Measurements from ENCODE around the gene PRDM10.
"Not testable (repeated sequence)": the region's sequence is repeated elsewhere in the genome, so short reads cannot be mapped to it uniquely, and the experiment has no call there.

The PRDM10 gene

DNA sequence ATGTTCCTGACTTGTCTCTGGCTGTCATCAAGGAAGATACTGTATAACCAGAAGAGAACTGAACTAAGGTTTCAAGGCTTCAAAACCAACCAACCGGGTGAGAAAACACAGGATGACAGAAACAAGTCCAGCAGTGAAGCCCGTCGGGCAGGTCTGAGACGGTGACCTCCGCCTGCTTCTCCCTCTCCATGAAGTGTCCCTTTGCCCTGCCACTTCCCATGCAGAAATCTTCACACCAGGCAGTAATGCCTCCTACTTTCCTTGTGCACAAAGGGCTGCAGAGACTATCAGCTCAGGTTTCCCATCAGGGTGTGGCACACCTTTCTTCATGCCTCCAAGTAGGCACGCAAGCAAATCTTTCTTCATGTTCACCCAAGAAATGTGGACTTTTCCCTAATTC is 24.2 kb downstream of the PRDM10 start:
- DNase-seq (ENCODE audit: low read depth, low spot score) = no peak

DNA sequence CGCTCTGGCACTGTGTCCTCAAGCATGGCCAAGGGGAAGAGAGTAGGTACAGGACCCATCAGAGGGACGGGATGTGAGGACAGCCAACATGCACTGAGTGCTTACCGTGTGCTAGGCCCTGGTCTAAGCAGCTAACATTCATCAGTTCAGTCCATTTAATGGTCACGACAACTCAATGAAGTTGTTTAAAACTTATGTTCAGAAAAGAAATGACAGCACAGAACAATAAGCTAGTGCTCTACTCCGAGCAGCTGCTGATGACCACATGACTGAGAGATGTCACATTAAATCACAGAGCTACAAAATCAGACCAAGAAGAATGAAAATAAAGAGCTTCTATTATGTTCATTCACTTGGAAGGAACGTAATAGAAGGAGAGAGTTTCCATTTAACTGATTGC is 26.3 kb downstream of the PRDM10 start:
- no peak for DNase-seq (ENCODE audit: low read depth, low spot score)

DNA sequence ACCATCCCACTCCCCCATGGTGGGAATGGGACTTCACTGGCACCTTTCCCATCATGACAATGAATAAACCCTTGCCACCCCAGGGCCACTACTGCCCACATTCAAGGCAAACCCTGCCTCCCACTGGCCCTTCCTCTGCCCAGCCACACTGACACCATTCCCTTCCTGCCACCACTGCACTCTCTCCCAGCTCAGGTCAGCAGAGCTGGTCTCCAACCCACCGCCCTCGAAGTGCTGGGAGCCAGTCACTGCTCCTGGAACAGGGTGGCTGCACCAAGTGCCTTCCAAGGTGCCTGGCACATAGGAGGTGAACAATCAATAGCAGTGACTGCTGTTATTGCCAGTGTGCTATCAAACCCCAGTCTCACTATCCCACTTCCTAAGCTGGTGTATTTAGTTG is 27.1 kb downstream of the PRDM10 start:
- DNase-seq (ENCODE audit: low read depth, low spot score) = no peak

DNA sequence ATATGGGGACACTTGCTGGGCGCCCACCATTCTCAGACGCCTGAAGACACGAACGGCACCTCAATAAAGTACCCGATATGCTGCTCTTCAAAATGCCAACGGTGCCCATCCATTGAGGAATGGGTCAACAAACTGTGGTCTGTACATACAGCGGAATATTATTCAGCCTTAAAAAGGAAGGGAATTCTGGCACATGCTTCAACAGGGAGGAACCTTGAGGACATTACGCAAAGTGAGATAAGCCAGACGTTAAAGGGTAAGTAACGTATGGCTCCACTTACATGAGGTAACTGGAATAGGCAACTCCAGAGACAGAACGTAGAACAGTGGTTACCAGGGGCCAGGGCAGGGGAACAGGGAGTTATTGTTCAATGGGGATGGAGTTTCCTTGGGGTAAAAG is 28.0 kb downstream of the PRDM10 start:
- DNase-seq (ENCODE audit: low read depth, low spot score) = no peak

DNA sequence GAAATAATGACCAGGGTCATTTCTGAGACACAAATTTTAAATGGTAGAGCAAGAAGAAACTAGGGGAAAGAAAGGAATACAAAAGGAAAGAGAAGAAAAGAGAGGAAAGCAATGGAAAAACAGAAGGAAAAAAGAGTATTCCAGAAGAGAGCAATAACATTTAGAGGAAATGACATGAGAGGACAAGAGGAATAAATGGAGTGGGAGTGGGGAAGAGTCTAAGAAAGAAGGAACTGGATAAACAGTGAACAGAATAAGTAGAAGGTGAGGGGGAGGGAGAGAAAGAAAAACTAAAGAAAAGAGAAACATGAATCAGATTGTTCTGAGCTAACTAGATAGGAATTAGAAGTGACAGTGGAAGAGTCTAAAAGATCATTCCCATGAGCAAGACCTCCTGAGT is 28.4 kb downstream of the PRDM10 start:
- DNase-seq (ENCODE audit: low read depth, low spot score) = no peak

DNA sequence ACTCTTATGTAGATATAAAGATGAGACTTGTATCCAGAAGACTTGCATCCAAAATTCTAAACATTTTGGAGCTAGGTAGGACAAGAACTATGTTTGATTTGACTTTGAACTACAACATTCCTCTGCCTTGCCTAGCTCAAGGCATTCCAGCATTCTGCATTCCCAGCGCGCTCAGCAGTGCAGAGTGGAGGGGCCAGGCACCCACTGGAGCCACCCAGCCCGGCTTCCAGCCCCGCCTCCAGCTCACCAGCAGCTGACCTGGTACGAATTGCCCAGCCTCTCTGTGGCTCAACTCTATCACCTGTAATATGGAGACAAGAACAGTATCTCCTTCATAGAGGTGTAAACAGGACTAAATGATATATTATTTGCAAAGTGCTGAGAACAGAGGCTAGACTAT is 28.8 kb downstream of the PRDM10 start:
- no peak for DNase-seq (ENCODE audit: low read depth, low spot score)

DNA sequence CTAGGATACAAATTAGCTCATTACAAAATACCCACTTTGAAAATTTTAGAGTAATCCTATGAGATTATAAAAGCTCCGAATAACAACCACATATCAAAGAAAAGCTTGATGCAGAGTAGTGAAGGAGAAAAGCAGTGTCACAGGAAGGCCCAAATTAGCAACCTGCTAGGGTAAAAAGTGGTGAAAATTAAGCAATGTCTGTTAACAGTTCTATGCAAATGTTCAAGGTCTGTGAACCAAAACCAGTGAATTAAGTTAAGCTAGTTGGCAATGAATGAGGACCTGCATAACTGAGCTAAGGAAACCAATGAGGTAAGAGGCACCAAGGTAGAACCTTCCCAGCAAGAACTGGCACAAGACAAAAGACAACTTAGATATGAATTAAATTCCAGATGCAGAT is 29.6 kb downstream of the PRDM10 start:
- DNase-seq (ENCODE audit: low read depth, low spot score) = no peak

DNA sequence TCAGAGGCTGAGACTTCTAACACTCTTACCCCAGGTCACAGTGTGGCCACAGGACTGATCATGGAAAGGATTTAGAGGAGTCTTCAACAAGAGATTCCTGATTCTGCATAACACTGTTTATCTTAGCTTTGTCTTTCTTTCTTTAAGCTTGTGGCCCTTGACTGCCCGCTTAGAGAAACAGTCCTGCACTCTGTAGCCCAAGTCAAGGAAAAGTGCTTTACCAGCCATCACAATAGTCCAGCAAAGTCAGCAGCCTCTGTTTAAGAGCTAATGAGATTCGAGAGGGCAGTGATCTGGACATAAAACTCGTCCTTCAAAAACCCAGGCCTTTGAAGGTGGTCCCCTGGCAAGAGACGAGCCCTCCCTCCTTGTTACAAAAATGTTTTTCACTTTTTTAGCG is 30.0 kb downstream of the PRDM10 start:
- DNase-seq (ENCODE audit: low read depth, low spot score) = no peak

DNA sequence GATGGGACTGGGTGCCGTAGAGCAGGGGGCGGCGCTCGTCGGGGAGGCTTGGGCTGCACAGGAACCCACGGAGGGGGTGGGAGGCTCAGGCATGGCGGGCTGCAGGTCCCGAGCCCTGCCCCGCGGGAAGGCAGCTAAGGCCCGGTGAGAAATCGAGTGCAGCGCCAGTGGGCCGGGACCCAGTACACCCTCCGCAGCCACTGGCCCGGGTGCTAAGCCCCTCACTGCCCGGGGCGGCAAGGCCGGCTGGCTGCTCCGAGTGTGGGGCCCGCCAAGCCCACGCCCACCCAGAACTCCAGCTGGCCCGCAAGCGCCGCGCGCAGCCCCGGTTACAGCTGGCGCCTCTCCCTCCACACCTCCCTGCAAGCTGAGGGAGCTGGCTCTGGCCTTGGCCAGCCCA is 30.8 kb downstream of the PRDM10 start:
- not testable (repeated sequence) for DNase-seq (ENCODE audit: low read depth, low spot score)

DNA sequence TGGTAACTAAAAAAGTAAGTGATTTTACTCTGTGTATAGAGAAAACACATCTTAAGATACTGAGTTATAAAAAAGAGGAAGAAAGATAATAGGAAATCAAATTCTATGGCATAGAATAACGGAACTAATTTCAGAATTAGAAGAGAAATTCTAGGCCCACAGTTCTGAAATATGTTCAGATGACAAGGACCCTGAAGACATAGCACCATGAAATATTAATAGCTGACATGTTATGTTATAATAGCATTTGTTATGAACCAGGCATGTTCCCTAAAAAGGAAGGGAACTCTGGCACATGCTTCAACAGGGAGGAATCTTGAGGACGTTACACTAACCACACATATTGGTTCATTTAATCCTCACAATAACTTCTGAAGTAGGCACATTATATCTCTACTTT is 32.7 kb downstream of the PRDM10 start:
- DNase-seq (ENCODE audit: low read depth, low spot score) = no peak

DNA sequence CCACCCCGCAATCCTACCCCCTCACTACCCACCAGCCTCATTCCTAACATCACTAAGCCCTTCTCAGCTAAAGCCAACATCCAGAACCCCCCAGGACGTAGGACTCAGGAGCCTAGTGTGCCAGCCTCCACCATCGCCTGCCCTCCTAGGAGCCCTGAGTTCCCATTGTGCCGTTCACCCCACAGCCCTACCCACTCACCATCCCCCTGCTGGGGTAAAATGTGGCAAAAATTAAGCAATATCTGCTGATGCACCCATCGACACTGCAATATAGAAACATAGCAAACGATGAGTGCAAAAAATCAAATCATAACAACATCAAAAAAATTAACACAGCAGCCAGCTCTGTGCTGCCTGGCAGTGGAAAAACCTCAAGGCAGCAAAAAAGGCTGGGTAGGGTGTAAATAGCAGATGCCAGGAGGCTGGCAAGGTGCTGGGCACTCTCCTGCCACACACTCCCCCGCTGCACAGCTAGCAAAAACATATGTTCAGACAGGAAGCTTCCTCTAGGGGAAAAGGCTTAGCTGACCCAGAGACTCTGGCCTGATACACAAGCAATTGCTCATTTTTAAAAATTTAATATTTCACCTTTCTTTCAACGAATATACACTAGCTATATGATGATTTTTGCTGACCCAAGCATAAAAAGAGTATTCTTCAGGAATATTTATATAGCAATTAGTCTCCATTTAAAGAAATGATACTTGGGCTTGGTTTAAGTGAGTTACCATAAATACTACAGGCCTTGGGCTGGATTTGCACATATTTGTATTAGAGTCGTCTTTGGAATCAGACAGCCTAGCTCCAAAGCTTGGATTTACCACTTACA is 33.8 kb downstream of the PRDM10 start:
- DNase-seq (ENCODE audit: low read depth, low spot score) = no peak

DNA sequence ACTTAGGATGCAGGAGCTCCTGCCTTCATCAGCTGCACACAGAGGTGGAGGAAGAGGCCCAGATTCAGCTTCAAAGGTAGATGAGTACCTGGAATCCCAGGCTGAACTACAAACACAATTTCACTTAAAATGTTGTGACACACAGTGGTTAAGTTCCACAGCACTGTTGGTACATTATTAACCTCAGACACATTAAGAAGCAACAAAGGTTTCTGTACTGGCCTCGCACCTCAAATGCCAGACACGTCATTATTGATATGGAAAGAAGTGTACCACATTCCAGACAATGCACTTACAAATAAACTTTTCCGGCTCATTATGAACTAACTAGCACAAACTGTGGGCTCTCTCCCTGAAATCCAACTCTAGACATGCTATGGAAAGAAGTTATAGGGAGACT is 34.6 kb downstream of the PRDM10 start:
- no peak for DNase-seq (ENCODE audit: low read depth, low spot score)

DNA sequence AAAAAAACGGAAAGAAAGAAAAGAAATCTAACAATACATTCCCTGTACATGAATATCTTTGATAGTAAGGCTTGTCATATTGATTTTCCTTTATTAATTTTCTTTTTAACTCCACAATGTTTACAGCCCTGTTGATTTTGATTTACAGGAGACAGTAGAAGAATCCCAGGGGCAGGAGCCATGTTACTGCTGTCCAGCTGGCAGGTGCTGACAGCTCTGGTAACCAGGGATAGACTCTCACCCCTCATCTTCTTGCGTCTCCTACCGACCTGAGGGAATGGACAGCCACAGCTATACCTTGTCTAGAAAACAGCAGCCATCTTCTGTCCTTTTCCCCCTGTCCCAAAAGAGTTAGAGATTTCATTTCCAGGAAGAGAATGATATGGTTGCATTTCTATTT is 37.4 kb downstream of the PRDM10 start:
- DNase-seq (ENCODE audit: low read depth, low spot score) = no peak

DNA sequence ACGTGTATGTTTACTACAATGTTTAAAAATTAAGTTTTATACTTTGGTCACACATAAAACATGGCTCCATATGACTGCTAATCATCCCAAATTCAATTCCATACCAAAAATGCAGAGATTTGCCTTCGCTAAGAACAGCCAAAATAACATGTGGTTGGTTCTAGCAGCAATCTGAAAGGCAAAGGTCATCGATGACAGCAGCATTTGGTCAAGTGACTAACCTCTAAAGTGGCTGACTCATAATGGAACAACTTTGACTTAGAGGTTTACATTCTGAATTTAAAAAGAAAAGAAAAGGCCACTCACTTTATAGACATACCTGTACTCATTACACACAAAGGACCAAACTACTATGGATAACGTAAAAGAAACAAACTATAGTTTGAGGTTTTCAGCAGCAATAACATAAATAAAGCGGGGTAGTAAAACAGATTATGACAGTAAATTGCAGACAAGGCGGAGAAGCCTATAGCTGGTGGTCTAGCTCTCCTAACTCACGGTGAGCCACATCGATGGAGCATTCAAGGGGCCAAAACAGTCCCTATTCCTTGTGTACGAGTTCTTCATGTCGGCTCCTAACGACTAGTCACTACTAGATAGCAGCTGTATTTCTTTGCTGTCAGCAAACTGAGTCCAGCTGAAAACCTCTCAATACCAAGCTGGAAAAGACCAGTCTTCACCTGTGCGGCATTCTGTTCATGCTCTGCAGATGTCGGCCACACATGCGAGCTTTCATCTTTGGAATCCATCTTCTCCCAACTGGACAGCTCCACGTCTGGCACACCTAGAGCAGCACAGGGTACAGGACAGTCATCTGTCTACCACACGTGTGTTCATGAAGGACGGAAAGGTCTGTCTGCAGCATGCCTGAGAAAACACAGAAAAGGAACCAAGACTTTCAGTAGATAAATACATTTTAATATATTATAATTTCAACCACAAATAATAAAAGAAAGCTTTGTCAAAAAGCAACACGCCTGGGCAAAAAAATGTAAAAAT is 42.1 kb downstream of the PRDM10 start:
- DNase-seq (ENCODE audit: low read depth, low spot score) = no peak

DNA sequence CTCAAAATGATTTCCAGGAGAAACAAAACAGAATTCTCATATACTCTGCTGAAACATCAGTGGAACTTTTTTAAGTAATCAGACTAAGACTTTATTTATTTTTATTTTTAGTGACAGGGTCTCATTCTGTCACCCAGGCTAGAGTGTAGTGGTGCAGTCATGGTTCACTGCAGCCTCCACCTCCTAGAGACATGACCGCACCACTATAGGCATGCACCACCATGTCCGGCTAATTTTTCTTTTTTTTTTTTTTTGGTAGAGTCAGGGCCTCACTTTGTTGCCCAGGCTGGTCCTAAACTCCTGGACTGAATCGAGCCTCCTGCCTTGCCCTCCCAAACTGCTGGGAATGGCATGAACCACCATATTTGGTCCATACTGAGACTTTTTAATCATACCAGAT is 42.9 kb downstream of the PRDM10 start:
- DNase-seq (ENCODE audit: low read depth, low spot score) = no peak

DNA sequence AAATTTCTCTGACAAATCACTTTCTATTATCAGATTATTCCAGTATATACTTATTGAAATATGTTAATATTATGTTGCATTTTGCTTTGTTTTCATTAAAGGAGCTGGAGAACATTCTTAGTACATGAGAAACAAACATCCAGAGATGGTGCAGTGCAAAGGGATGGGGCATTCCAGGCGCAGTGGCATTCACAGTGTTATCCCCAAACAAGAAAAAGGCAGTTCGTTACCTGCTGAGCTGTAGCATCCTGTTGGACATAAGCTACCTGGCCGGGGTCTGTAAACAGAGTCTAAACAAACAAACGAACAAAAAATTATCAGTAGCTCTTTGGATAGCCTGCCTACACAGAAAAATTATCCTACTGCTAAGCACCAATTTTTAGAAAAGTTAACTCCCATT is 47.4 kb downstream of the PRDM10 start:
- no peak for DNase-seq (ENCODE audit: low read depth, low spot score)

DNA sequence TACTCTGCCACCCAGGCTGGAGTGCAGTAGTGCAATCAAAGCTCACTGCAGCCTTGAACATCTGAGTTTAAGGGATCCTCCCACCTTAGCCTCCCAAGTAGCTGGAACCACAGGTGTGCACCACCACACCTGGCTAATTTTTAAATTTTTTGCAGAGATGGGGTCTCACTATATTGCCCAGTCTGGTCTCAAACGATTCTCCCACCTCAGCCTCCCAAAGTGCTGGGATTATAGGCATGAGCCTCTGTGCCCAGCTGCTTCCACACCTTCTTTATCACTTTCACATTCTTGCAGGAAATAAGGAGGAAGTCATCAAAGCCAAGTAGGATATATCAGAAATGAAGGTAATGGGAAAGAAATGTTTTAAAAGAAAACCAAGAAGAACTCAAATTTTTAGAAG is 47.9 kb downstream of the PRDM10 start:
- DNase-seq (ENCODE audit: low read depth, low spot score) = not testable (repeated sequence)

DNA sequence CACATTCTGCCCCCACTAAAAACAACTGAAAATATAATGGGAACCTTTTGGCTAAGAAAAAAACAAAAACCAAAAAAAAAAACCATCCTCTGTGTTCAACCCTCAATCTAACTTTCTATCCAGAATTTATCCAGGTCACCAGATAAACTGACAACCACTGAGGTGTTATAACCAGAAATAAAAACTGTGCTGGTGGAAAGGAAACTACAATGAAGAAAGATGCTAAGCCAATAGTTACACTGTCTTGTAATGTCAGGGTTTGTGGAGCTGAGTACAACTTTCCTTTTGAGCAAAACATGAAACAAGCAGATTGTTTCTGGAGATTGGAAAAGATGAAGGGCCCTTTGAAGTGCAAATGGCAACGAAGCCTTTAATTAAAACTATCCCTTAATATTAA is 50.8 kb downstream of the PRDM10 start:
- DNase-seq (ENCODE audit: low read depth, low spot score) = no peak

DNA sequence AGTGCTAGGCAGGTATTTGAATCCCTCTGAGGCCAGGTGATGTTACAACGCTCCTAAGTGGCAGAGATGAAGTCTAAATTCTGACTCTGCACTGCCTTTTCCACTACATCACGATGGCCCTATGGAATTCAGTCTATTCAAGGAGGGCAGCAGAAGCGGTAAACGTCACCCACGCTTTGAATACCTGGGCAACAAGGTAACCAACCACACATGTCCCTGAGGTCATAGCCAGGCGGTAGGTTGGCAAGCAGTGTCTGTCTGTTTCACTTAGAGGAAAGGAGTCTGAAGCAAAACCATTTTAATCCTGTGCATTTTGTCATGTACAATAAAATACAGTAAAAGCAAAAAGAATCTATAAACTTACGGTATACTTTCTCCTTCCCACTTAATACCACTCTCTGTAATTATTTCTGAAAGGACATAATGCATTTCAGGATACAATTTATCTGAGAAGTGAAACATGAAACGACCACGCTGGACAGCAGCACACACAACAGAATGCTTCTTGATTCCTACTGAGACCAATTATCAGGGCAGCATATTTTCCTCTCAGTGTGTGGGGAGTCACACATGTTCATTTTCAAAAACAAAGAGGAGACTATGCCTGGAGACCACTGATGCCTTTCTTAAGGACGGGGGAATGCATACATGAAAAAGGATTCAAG is 51.3 kb downstream of the PRDM10 start:
- no peak for DNase-seq (ENCODE audit: low read depth, low spot score)

DNA sequence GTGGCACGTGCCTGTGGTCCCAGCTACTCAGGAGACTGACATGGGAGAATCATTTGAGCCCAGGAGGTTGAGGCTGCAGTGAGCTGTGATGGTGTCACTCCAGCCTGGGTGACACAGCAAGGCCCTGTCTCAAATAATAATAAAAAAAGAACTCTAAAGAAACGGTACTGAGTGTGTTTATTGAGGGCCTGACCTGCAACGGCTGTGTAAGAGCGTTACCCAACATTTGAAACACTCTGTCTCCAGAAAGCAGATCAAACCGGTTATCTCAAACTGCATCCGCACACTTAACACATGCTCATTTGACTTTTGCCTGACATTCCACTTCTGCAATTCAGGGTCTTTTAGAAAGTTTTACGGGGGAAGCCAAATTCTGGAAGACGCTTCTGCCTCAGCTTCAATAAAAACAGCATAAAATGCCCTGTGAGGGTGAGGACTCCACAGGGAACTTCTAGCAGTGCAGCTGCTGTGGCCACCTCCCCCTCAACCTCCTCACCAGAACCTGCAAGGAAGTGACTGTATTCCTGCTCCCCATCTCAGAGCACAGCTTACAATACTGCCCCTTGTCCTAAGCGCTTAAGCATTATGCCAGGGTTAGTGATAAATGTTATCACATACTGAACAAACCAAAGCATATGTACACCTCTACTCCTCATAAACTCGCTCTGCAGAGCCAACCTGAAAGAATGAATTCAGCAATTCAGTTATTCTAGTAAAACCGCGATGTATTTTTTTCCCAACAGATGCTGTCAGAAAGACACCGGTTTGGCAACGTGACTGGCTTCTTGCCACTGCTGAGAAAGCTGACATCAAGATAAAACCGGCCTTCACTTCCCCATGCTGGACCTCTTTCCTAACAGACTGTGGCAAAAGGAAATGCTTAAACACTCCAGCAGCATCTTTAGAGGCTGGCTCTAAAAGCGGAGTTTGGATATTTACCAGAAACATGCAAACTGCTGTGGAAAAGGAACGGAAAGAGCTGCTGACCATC is 52.2 kb downstream of the PRDM10 start:
- peak; percentile 28 for DNase-seq (ENCODE audit: low read depth, low spot score)

DNA sequence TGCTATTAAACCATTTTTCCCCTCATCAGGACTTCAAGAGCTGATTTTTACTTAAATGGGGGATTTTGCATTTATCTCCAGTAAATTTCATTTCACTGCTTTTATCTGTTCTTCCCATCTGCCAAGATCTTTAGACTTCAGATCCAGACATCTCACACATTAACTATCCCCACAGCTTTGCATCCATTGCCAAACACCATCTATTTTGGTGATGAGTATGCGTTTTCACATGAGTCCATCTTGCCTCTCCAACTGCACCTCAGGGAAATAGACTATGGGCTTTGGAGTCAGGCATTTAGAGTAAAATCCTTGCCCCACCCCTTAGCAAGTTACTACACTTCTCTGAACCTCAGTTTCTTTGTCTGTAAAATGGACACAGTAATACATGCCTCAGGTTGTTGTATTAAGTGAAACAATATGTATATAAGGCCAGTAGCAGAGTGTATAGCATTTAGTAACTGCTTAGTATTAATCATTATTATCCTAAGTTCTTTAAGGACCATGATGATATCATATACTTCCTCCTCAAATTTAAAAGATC is 53.6 kb downstream of the PRDM10 start:
- DNase-seq (ENCODE audit: low read depth, low spot score) = no peak
